Stromal cell of bone marrow (primary cell): ENCODE measurements around the gene GPC3.
"Not testable (repeated sequence)": the region's sequence is repeated elsewhere in the genome, so short reads cannot be mapped to it uniquely, and the experiment has no call there.

Experiments used
- DNase-seq: peaks from one replicate; pipeline ENCODE4 v3.0.0-alpha.2; 2012; ENCODE audit warnings: low read depth

The GPC3 gene

GRCh38 chrX:133762976-133763548 lies 222.3 kb downstream of the GPC3 start:
- not testable (repeated sequence) for DNase-seq

DNA sequence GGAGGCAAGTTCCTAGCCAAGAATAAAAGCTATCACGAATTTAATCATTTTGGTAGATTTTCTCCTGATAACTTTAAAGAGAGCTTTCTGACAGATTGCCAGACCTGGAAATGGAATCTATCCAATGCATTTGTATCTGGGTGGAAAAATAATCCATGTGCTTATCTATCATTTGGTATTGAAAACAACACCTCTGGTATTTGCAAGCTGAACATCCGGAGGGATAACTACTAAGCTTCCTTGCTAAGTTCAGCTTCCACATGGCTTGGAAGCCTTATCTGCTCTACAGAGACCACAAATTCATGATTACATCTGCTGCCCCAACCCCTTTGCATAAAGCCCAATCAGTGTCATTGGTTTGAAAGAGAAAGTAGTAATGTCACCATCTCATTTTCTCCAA lies 230.7 kb downstream of the GPC3 start:
- DNase-seq, result no peak

GRCh38 chrX:133749951-133750350 lies 235.4 kb downstream of the GPC3 start:
- DNase-seq, result no peak

DNA sequence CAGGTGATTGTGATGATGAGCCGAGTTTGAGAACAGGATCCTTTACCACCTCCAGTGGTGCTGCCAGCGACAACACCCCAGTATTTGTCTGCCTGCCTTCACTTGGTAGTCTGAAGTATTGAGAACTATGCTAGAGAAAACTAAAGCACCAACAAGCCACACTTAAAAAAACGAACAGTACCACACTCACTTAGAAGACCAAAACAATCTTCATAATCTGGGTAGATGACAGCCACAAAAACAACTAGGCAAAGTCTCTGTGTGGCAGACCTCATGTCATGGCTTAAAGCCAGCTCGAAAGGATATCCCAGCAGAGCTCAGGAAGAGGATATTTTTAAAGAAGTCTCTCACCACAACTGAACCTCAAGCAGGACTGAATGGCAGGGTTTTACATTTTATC lies 236.0 kb downstream of the GPC3 start:
- DNase-seq, result no peak

DNA sequence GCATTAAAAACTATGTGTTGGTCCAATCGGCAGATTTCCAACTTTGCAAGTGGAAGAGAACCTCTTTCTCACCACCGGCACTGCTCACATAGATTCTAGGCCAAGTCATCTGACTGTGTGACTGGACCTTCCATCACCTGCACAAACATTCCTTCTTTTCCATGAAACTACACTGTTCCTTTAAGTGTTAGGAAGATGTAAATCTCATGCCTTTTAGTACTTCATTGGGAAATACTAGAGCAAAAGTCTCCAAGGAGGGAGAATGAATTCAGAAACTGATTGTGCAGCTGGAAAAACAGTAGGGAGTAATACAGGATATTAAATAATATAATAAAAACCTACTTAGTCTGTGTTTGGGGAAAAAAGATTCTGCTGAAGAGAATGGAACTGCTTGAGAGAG lies 238.2 kb downstream of the GPC3 start:
- no peak for DNase-seq

DNA sequence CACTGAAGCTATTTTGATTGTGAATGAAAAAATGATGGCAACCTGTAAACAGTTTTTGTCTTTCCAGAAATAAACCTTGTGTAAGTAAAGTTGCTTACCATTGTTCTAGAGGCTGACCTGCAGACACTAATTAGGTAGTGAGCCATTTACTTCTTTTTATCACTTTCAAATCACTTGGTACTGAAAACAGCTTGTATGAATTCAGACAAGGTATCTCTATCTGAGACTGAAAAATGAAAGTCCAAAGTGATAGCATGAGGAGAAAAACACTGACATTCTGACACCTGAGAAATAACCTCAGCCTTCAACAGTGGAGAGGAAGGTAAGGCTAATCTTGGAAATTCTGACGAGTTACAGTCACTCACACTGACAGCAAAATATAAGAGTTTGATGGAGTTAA lies 238.8 kb downstream of the GPC3 start:
- DNase-seq, result no peak

- DNase-seq, result no peak
Measured at GRCh38 chrX:133745349-133745748, 240.0 kb downstream of the GPC3 start.

DNA sequence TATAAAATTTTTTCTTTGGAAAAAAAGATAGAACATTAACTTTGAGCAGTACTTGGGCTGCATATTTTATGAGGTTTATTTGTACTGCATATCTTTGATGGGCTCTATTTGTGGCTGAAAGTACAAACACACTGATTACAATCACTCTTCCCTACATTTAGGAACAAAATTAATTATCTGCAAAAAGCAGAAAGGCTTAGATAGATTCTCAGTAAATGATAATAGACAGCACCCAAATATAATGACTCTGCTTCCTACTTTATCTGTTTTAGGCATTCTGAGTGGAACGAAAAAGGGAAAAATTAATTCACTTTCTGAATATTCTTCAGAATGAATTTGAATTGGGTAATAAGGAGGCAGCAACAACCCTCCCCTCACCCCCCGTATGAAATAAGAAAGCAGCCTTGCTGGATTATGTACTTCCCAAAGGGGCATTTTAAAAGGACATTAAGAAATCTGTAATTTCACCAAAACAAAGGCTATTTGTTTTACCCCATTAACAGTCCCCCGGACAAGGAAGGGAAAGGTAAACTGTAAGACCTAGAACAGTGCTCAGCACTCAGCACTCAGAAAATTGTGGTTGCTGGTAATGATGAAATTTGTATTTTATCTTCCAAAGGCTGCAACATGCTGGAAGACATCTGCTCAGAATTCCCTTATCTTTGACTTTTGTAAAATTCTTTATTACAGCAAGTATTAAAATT lies 242.6 kb downstream of the GPC3 start:
- no peak for DNase-seq

- DNase-seq, result no peak
Measured at GRCh38 chrX:133741303-133741702, 244.1 kb downstream of the GPC3 start.

GRCh38 chrX:133726642-133727041 lies 258.8 kb downstream of the GPC3 start:
- DNase-seq, result no peak

DNA sequence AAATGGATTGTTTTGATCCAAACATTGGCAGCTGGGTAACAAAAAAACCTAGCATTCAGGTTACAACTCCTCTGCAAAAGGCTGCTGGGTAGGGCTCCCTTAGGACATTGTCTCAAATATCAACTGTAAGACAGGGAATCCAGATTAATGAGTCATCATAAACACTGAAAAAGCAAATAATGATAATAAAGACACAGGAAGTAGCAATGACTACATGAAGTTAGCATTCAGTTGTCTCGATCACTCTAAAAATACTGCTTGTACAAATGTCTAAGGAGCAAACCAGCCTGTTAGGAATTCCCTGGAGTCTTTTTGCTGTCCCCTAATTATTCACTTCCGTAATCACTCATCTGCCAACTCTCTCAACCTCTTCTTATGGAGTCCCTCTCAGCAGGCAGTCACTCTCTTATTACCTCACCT lies 259.2 kb downstream of the GPC3 start:
- peak; percentile 22 for DNase-seq

- DNase-seq, result no peak
Measured at GRCh38 chrX:133723930-133724329, 261.5 kb downstream of the GPC3 start.

DNA sequence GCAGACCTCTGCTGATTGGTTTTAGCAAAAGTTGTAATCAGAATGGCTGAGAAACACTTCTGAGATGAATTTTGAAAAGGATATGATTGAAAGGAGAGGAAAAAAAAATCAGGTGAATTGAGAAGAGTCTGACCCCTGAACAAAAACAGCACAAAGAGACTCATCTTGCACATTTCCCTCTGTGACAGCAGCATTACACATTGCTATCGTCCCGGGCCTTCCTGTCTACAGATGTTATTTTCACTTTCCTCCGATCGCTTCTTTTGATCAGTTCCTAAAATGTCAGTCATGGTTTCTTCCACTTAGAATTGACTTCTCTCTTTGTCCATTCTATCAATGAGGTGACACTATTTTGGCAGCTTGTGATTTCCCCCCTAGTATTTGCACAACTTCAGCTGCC lies 262.6 kb downstream of the GPC3 start:
- no peak for DNase-seq

DNA sequence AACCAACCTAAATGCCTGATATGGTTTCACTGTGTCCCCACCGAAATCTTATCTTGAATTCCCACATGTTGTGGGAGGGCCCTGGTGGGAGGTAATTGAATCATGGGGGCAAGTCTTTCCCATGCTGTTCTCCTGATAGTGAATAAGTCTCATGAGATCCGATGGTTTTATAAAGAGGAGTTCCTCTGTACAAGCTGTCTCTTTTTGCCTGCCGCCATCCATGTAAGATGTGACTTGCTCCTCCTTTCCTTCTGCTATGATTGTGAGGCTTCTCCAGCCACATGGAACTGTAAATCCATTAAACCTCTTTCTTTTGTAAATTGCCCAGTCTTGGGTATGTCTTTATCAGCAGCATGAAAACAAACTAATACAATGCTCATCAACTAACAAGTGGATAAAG lies 265.1 kb downstream of the GPC3 start:
- not testable (repeated sequence) for DNase-seq

DNA sequence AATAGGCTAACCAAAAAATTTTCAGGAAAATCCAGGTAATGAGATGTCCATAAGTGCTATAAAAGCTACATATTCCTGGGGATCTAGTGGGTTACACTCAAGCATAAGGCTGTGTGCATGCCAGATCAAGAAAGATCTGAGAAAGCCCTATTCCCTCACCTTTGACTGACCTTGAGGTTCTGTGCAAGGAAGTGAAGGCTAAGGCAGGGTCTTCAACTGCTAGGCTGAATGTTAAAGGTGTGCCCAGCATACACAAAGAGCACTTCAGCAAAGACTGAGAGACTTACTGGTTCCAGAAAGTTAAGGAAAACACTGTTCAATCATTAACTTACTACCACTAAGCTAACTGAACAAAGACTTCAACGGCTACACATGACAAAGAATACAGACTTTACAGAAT lies 269.7 kb downstream of the GPC3 start:
- DNase-seq, result no peak

DNA sequence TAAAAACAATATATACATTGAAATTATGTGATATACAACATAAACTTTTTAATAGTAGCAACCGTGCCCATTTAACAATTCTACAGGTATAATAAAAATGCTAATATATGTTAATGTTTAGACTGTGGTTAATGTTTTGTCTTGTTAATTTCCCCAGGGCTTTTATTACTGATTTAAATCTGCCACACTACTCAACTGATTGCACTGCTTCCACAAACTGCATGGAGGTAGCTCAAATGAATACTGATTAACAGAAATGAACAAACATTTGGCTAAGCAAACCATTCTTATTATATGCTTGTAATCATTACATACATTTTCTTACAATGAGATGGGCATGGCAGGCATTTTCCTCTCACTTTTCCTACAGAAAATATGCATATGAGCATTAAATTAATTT lies 275.9 kb downstream of the GPC3 start:
- no peak for DNase-seq

DNA sequence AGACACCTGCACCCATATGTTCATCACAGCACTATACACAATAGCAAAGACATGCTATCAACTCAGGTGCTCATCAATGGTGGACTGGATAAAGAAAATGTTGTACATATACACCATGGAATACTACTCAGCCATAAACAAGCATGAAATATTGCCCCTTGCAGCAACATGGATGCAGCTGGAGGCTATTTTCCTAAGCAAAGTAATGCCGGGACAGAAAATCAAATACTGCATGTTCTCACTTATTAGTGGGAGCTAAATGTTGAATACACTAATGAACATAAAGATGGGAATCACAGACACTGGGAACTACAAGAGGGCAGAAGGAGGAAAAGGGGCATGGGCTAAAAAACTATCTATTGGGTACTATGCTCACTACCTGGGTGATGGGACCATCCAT lies 278.5 kb downstream of the GPC3 start:
- DNase-seq, result no peak

DNA sequence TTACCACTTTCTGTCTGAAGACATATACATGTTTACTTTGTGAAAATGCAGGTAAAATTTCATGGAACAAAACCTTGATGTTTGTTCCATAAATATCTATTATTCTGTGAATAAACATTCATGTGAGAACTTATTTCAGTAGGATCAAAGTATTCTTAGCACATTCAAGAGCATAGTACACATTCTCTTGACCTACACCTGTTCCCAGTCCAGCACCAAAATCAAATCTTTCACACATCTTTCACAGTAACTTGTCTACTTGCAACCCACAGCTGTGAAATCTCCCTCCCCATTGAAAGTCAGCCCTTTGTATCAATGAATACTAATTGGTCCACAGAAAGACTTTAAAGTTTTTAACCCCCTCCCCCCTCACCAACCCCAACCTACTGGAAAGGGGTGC lies 283.2 kb downstream of the GPC3 start:
- no peak for DNase-seq

DNA sequence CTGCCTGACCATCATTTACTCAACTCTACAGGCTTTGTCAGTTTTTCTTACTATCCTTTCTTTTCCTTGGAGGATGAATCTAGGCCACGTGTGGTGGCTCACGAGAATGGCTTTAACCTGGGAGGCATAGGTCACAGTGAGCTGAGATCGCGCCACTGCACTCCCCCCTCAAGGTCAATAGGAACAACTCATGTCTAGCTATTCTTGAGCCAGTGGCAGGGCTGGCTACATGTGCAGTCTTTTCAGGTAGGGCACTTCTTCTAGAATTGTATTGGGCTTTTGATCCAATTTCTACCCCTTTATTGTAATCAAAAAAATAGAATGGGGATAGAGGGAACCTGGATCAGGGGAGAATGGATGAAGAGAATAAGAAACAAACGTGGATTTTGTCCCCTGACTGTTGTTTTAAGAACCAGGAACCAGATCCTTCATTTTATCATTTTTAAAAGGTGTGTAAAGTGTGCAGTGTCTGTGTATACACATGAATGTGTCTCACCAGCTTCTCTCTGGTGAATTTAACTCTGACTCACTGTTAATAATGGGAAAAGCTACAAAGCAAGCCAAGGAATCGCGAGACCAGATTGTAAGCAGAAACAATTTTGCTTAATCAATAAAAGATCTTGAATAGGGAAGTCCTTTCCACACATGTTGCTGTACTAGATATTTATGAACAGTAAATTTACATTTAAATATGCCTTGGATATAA lies 286.2 kb downstream of the GPC3 start:
- no peak for DNase-seq

DNA sequence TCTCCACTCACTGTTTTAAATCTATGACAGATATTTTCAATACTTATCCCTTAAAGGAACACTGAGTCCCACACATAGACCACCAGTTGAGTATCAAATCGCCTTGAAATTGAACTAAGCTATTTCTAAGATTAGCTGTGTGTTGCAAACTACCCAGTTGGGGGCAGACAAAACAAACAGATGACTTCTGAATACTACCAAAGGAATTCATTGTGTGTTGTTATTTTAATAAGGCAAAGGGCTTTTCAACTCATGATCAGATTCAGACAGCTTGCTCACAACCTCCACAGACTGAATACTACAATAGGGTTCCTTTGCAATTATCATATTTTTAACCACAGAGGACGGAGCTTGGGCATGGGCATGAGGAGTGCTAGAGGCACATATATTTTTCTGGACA lies 287.1 kb downstream of the GPC3 start:
- DNase-seq, result peak; percentile 9

DNA sequence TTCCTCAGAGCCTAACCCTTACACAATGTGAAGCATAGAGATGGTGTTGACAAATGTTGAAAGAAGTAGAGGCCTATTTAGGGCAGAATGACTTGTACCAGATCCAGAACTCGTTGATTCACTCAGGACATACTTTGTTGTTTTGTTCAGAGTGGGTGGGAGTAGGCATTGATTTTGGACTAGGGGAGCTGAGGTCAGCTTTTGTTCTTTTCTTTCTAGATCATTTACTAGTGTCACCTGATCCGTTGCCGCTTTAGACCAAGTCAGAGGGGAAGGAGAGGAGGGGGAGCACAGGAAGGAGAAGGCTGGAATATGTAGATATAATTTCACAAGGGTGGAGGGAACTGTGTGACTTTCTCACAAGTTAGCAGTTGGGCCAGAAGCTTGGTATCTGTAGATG lies 287.7 kb downstream of the GPC3 start:
- no peak for DNase-seq

GRCh38 chrX:133689997-133690599 lies 295.3 kb downstream of the GPC3 start:
- no peak for DNase-seq

GRCh38 chrX:133685822-133686221 lies 299.6 kb downstream of the GPC3 start:
- DNase-seq, result no peak
